H1 (cell line): Measurements from ENCODE around the gene POLE4. TPM values are rescaled to one million over a fixed set of nuclear protein-coding genes. Genes with fewer than 3 reads are reported as not detected.

ENCODE experiments used
- CTCF ChIA-PET: fragments of 300-600 bp; sonication (Branson Sonifier 250); formaldehyde crosslinking; loops from one replicate; lab custom pipeline; 2021; ENCODE audit not compliant: partially characterized antibody; lab: Charles Lee
- POLR2A ChIA-PET: fragments of 300-600 bp; sonication (Branson Sonifier 250); formaldehyde crosslinking; loops from one replicate; lab custom pipeline; 2021; ENCODE audit warnings: inconsistent platforms; ENCODE audit not compliant: partially characterized antibody; lab: Charles Lee
- DNase-seq, 2 experiments: peaks; one replicate each; pipeline versions ENCODE4 v3.0.0 to v3.0.0-alpha.2; 2010 to 2022; ENCODE audit warnings: low spot score in 2 of 2, low read depth in 1 of 2, mixed read lengths in 1 of 2
- FAIRE-seq: peaks from 2 replicates; lab custom pipeline; 2011; peaks lifted over from hg19 to GRCh38; lab: Jason Lieb, UNC
- H2AFZ ChIP-seq: 2 replicates; pipeline ENCODE4 v1.8.1; 2012; ENCODE audit warnings: low read length, inconsistent platforms
- H2AK5ac ChIP-seq: 2 replicates; pipeline ENCODE4 v1.6.1; 2013; ENCODE audit warnings: low read depth, low read length
- H2BK120ac ChIP-seq: replicated peaks from 2 replicates; pipeline ENCODE3; 2013; ENCODE audit warnings: low read depth, low read length, inconsistent platforms
- H2BK12ac ChIP-seq: 2 replicates; pipeline ENCODE4 v1.6.1; 2013; ENCODE audit warnings: low read depth, low read length
- H2BK15ac ChIP-seq: 2 replicates; pipeline ENCODE4 v1.6.1; 2013; ENCODE audit warnings: low read length
- H2BK20ac ChIP-seq: 2 replicates; pipeline ENCODE4 v1.6.1; 2013; ENCODE audit warnings: low read length
- H2BK5ac ChIP-seq: 2 replicates; pipeline ENCODE4 v1.6.1; 2013; ENCODE audit warnings: low read depth, low read length
- H3K14ac ChIP-seq: 2 replicates; pipeline ENCODE4 v1.6.1; 2013; ENCODE audit warnings: inconsistent platforms; ENCODE audit not compliant: insufficient read length
- H3K18ac ChIP-seq: 2 replicates; pipeline ENCODE4 v1.6.1; 2013; ENCODE audit warnings: low read length; ENCODE audit errors: extremely low read depth
- H3K23ac ChIP-seq: 2 replicates; pipeline ENCODE4 v1.6.1; 2013; ENCODE audit warnings: inconsistent platforms; ENCODE audit not compliant: insufficient read length
- H3K23me2 ChIP-seq: 2 replicates; pipeline ENCODE4 v1.6.1; 2013; ENCODE audit warnings: low read depth, low read length
- H3K27ac ChIP-seq: 2 replicates; pipeline ENCODE4 v1.6.1; 2011; ENCODE audit warnings: low read depth, low read length, inconsistent platforms
- H3K27me3 ChIP-seq, 4 experiments: replicated peaks in 1 of 4; 1 replicate in 1 of 4; 2 replicates in 3 of 4; pipeline versions ENCODE4 v1.6.1 to v1.8.1; 2011 to 2013; ENCODE audit warnings: low read length in 3 of 4, mild to moderate bottlenecking in 3 of 4, inconsistent platforms in 2 of 4, mixed read lengths in 2 of 4, moderate library complexity in 1 of 4; ENCODE audit not compliant: control insufficient read depth in 3 of 4, insufficient read depth in 3 of 4; ENCODE audit errors: extremely low read depth in 1 of 4
- H3K36me3 ChIP-seq, 4 experiments: 2 replicates each; pipeline versions ENCODE4 v1.6.1 to v1.8.1; 2011 to 2013; ENCODE audit warnings: mild to moderate bottlenecking in 4 of 4, low read length in 3 of 4, moderate library complexity in 2 of 4, control low read depth in 1 of 4, inconsistent platforms in 1 of 4; ENCODE audit not compliant: insufficient read depth in 4 of 4, control insufficient read depth in 2 of 4
- H3K4ac ChIP-seq: replicated peaks from 2 replicates; pipeline ENCODE3; 2013; ENCODE audit warnings: low read length, low read depth, mixed read lengths, inconsistent platforms; ENCODE audit not compliant: insufficient read length
- H3K4me1 ChIP-seq, 4 experiments: replicated peaks in 1 of 4; 1 replicate in 1 of 4; 2 replicates in 3 of 4; pipeline versions ENCODE4 v1.6.1 to v1.8.1; 2011 to 2013; ENCODE audit warnings: low read length in 3 of 4, inconsistent platforms in 2 of 4, mixed read lengths in 1 of 4; ENCODE audit not compliant: insufficient read depth in 4 of 4, control insufficient read depth in 3 of 4
- H3K4me2 ChIP-seq, 2 experiments: 2 replicates each; pipeline versions ENCODE4 v1.6.1 to v1.8.1; 2011 to 2013; ENCODE audit warnings: low read depth in 2 of 2, low read length in 2 of 2, control low read depth in 1 of 2, inconsistent platforms in 1 of 2, mild to moderate bottlenecking in 1 of 2; ENCODE audit not compliant: insufficient read depth in 1 of 2
- H3K4me3 ChIP-seq, 4 experiments: fragments of 200-600, 300-600 bp in 1 of 4; sonication (generic), shearing (Covaris generic), sonication (Bioruptor Twin) in 1 of 4; 2 replicates each; pipeline versions ENCODE4 v1.5.1 to v1.8.1; 2011 to 2016; ENCODE audit warnings: low read length in 4 of 4, low read depth in 3 of 4, control low read depth in 2 of 4, inconsistent platforms in 2 of 4, mild to moderate bottlenecking in 2 of 4, mixed read lengths in 1 of 4, moderate library complexity in 1 of 4; ENCODE audit not compliant: insufficient read depth in 2 of 4; ENCODE audit errors: extremely low read depth in 1 of 4
- H3K56ac ChIP-seq: replicated peaks from 2 replicates; pipeline ENCODE3; 2013; ENCODE audit warnings: low read depth, mild to moderate bottlenecking, mixed read lengths, low read length, inconsistent platforms; ENCODE audit not compliant: insufficient read length
- H3K79me1 ChIP-seq: 2 replicates; pipeline ENCODE4 v1.6.1; 2013; ENCODE audit warnings: low read depth, low read length, control low read depth
- H3K79me2 ChIP-seq, 2 experiments: 2 replicates each; pipeline versions ENCODE4 v1.6.1 to v1.8.1; 2012 to 2013; ENCODE audit warnings: low read length in 2 of 2, mild to moderate bottlenecking in 2 of 2, inconsistent platforms in 1 of 2; ENCODE audit not compliant: insufficient read depth in 2 of 2, control insufficient read depth in 1 of 2
- H3K9ac ChIP-seq, 4 experiments: replicated peaks in 1 of 4; 1 replicate in 1 of 4; 2 replicates in 3 of 4; pipeline versions ENCODE4 v1.6.1 to v1.8.1; 2011 to 2013; ENCODE audit warnings: low read depth in 3 of 4, low read length in 3 of 4, control low read depth in 2 of 4, mild to moderate bottlenecking in 2 of 4, moderate library complexity in 2 of 4, inconsistent platforms in 1 of 4; ENCODE audit errors: extremely low read depth in 1 of 4
- H3K9me3 ChIP-seq, 2 experiments: 2 replicates each; pipeline versions ENCODE4 v1.6.1 to v1.8.1; 2012 to 2013; ENCODE audit warnings: mild to moderate bottlenecking in 2 of 2, moderate library complexity in 2 of 2, control low read depth in 1 of 2, inconsistent platforms in 1 of 2, low read depth in 1 of 2, low read length in 1 of 2, mixed read lengths in 1 of 2; ENCODE audit not compliant: insufficient read depth in 2 of 2
- H4K20me1 ChIP-seq, 2 experiments: replicated peaks in 1 of 2; 2 replicates each; pipeline versions ENCODE3 to v1.8.1; 2011 to 2013; ENCODE audit warnings: inconsistent platforms in 2 of 2, low read length in 2 of 2, mild to moderate bottlenecking in 1 of 2; ENCODE audit not compliant: insufficient read depth in 2 of 2, control insufficient read depth in 1 of 2
- H4K5ac ChIP-seq: 2 replicates; pipeline ENCODE4 v1.6.1; 2013; ENCODE audit warnings: low read length, low read depth, mixed read lengths, inconsistent platforms; ENCODE audit not compliant: insufficient read length
- H4K8ac ChIP-seq: 2 replicates; pipeline ENCODE4 v1.8.0; 2013; ENCODE audit warnings: mild to moderate bottlenecking, moderate library complexity, low read length, inconsistent platforms; ENCODE audit not compliant: insufficient read depth; ENCODE audit errors: extremely low read depth
- H4K91ac ChIP-seq: replicated peaks from 2 replicates; pipeline ENCODE3; 2013; ENCODE audit warnings: low read length, mixed read lengths, inconsistent platforms; ENCODE audit not compliant: insufficient read length
- BCL11A ChIP-seq, 2 experiments: IDR thresholded peaks; one replicate each; pipeline ENCODE4 v1.6.1; 2011; ENCODE audit warnings: low read depth in 2 of 2, low read length in 2 of 2, mild to moderate bottlenecking in 2 of 2
- CEBPB ChIP-seq: IDR thresholded peaks from 2 replicates; pipeline ENCODE4 v1.6.1; 2012; ENCODE audit warnings: low read depth, low read length
- CTCF ChIP-seq, 3 experiments: IDR thresholded peaks; 1 replicate in 2 of 3; 2 replicates in 1 of 3; pipeline versions ENCODE4 v1.5.1 to v1.6.1; 2011; ENCODE audit warnings: low read length in 3 of 3, mild to moderate bottlenecking in 3 of 3, inconsistent platforms in 2 of 3, low read depth in 1 of 3, moderate library complexity in 1 of 3; ENCODE audit not compliant: insufficient read depth in 1 of 3; ENCODE audit errors: control extremely low read depth in 1 of 3
- EP300 ChIP-seq, 2 experiments: IDR thresholded peaks; 1 replicate in 1 of 2; 2 replicates in 1 of 2; pipeline ENCODE4 v1.6.1; 2011 to 2012; ENCODE audit warnings: low read depth in 2 of 2, low read length in 2 of 2, mild to moderate bottlenecking in 2 of 2, borderline replicate concordance in 1 of 2, inconsistent platforms in 1 of 2, moderate library complexity in 1 of 2
- SIN3A ChIP-seq, 2 experiments: IDR thresholded peaks in 1 of 2; conservative IDR thresholded peaks in 1 of 2; 2 replicates each; pipeline ENCODE4 v1.6.1; 2011 to 2012; ENCODE audit warnings: low read length in 2 of 2, improper control_type of control experiment in 1 of 2, low read depth in 1 of 2, mild to moderate bottlenecking in 1 of 2
- SP1 ChIP-seq: IDR thresholded peaks from 2 replicates; pipeline ENCODE4 v1.6.1; 2011; ENCODE audit warnings: low read depth, low read length
- SP4 ChIP-seq: IDR thresholded peaks from 2 replicates; pipeline ENCODE4 v1.6.1; 2012; ENCODE audit warnings: low read length, inconsistent platforms
- TCF12 ChIP-seq: IDR thresholded peaks from 2 replicates; pipeline ENCODE4 v1.6.1; 2011; ENCODE audit warnings: low read depth, mild to moderate bottlenecking, low read length
- polyA plus RNA-seq, 7 experiments: library from polyadenylated mRNA; depleted of rRNA in 3 of 7; stranded (reverse) in 5 of 7; unstranded in 2 of 7; fragments of >200 nt in 5 of 7; fragments of 200-250 nt in 2 of 7; gene quantifications; 1 replicate in 5 of 7; 2 replicates in 1 of 7; 4 replicates in 1 of 7; pipeline versions ENCODE4 v1.2.1 to v1.2.3, GENCODE V29; 2011 to 2013; ENCODE audit warnings: missing spikeins in 2 of 7, mixed read lengths in 2 of 7
- total RNA-seq: library from RNA; stranded (reverse); fragmentation: NEBNext Ultra II Directional; extraction: Animal tissue kit (Norgen Biotek cat#: 25700); gene quantifications from 2 replicates; pipeline ENCODE4 v1.2.1, GENCODE V29; 2021
- TF ChIP-seq, protein P1 (sequence below): IDR thresholded peaks from 2 replicates; pipeline ENCODE4 v1.6.1; 2011; ENCODE audit warnings: low read depth, mild to moderate bottlenecking, low read length; ENCODE audit not compliant: insufficient read depth
- TF ChIP-seq, protein P2 (sequence below): IDR thresholded peaks from 2 replicates; pipeline ENCODE4 v1.6.1; 2011; ENCODE audit warnings: low read length, improper control_type of control experiment

Gene POLE4
- total and polyA plus RNA-seq, 2 of the 8 experiments (the other 6 are each of a cell fraction or from before 2014, with no cell fraction given) = 16.7 to 44.7 TPM

DNA sequence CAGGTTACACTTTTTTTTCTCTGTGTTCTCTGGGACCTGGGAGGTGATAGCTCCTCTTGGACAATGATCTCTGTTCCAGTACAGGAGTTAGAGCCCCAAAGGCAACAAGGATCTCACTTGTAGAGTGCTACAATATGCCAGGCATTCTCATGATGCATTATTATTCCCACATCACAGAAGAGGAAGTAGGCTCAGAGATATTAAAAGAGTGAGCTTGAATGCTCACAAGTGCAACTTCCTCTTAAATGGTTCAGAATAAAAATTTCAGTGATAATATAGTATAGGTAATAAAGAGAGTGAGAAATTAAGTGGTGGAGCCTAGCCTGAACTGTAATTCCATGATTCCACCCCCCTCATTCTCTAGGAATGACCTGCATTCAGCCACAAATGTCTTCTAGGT is 21.4 kb downstream of the POLE4 start:
- H3K9ac ChIP-seq = no peak overlapping the region; a peak in 1 of 7 replicates
- CTCF ChIA-PET = interaction anchor here (0.8 to 1.5 kb wide), 5 partner anchors 11 to 264 kb away, joined by 3 to 5 read pairs (median 3); no protein-coding TSS in a partner anchor
- no peaks in the 10 kb centered on the region for H3K9me3 ChIP-seq
- H4K5ac ChIP-seq = no peak overlapping the region
- H3K27me3 ChIP-seq = no peaks in the 10 kb centered on the region
- no peak overlapping the region for H3K18ac ChIP-seq
- no peak overlapping the region for H3K27ac ChIP-seq
- H2BK12ac ChIP-seq = no peak overlapping the region
- H2BK5ac ChIP-seq = no peak overlapping the region
- no peaks in the 10 kb centered on the region for H3K79me1 ChIP-seq
- no peak overlapping the region for H2BK20ac ChIP-seq
- no peak overlapping the region for H3K56ac ChIP-seq
- no peak overlapping the region for H3K23ac ChIP-seq
- no peaks in the 10 kb centered on the region for H3K23me2 ChIP-seq
- DNase-seq (no peak), FAIRE-seq (no peak)
- no peak overlapping the region for H2AFZ ChIP-seq
- no peaks in the 10 kb centered on the region for H3K4me1 ChIP-seq
- no peak overlapping the region for H3K4ac ChIP-seq
- H2BK120ac ChIP-seq = no peak overlapping the region
- no peaks in the 10 kb centered on the region for H4K20me1 ChIP-seq
- no peak overlapping the region for H2AK5ac ChIP-seq
- H2BK15ac ChIP-seq = no peak overlapping the region
- no peak overlapping the region for H3K4me2 ChIP-seq
- POLR2A ChIA-PET = no interaction called here
- H4K91ac ChIP-seq = no peak overlapping the region
- no peaks in the 10 kb centered on the region for H3K36me3 ChIP-seq
- H4K8ac ChIP-seq = no peak overlapping the region
- H3K4me3 ChIP-seq = no peak overlapping the region
- no peaks in the 10 kb centered on the region for H3K79me2 ChIP-seq
- H3K14ac ChIP-seq = no peak overlapping the region
- no peak for TF ChIP-seq BCL11A (IDR thresholded peaks at IDR 0.05; ENCODE audit: low read depth in 2 of 2, low read length in 2 of 2)
- TF ChIP-seq CEBPB = no peak
- no peak for TF ChIP-seq SP4
- TF ChIP-seq EP300 (IDR thresholded peaks at IDR 0.05; ENCODE audit: borderline replicate concordance in 1 of 2, low read depth in 2 of 2, low read length in 2 of 2) = no peak
- TF ChIP-seq TCF12 = no peak
- no peak for TF ChIP-seq CTCF (IDR thresholded peaks at IDR 0.05; ENCODE audit: control extremely low read depth in 1 of 3, insufficient read depth in 1 of 3, low read depth in 1 of 3, low read length in 3 of 3)
- TF ChIP-seq SP1 = no peak
- TF ChIP-seq SIN3A (conservative IDR thresholded peaks at IDR 0.05 in 1 of 2, IDR thresholded peaks at IDR 0.05 in 1 of 2; ENCODE audit: low read depth in 1 of 2, low read length in 2 of 2) = no peak
- TF ChIP-seq, protein P1, sequence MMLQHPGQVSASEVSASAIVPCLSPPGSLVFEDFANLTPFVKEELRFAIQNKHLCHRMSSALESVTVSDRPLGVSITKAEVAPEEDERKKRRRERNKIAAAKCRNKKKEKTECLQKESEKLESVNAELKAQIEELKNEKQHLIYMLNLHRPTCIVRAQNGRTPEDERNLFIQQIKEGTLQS = no peak
- TF ChIP-seq, protein P2, sequence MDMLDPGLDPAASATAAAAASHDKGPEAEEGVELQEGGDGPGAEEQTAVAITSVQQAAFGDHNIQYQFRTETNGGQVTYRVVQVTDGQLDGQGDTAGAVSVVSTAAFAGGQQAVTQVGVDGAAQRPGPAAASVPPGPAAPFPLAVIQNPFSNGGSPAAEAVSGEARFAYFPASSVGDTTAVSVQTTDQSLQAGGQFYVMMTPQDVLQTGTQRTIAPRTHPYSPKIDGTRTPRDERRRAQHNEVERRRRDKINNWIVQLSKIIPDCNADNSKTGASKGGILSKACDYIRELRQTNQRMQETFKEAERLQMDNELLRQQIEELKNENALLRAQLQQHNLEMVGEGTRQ = no peak
